Measurements from ENCODE around the gene KDM4C. TPM values are rescaled to one million over a fixed set of nuclear protein-coding genes. Genes with fewer than 3 reads are reported as not detected.

Gene KDM4C
- total and polyA plus RNA-seq, 2 of the 4 experiments (the other 2 are of a cell fraction) = 11.8 to 23.8 TPM

- WGBS, 2 experiments (ENCODE audit: extremely low coverage in 2 of 2, insufficient read length in 1 of 2) = no CpG with 5 or more reads among the region's 1 CpG
These were observed 7.2 kb downstream of the KDM4C start for GRCh38 chr9:6764950-6765349.

More at GRCh38 chr9:6764950-6765349, 7.2 kb downstream of the KDM4C start:
- ATAC-seq (ENCODE audit: low read depth) (peak; percentile 56; the same call in 1 of the 2 replicates), DNase-seq (no peak)
- Histone ChIP-seq H3K9me1 (ENCODE audit: insufficient read depth, low read length) (no peaks in the 10 kb centered on the region), H3K36me3 (ENCODE audit: control insufficient read depth, insufficient read depth, low read length) (no peaks in the 10 kb centered on the region), H4K20me1 (ENCODE audit: insufficient read depth, low read length) (peaks cover 14% of the 10 kb centered on the region), H2BK5ac (ENCODE audit: low read depth, low read length, poor library complexity, severe bottlenecking) (no peak overlapping the region), H2BK15ac (ENCODE audit: low read depth, low read length) (no peak overlapping the region), H3K4me1 (ENCODE audit: control insufficient read depth, insufficient read depth, low read length) (peaks cover 4% of the 10 kb centered on the region), H3K14ac (replicated peaks; ENCODE audit: low read depth, low read length) (no peak overlapping the region), H2BK20ac (ENCODE audit: low read depth, low read length) (no peak overlapping the region), H3K23ac (ENCODE audit: low read depth, low read length) (no peak overlapping the region), H3K9ac (ENCODE audit: low read depth, low read length) (no peak overlapping the region), H4K8ac (ENCODE audit: low read depth in 2 of 2, low read length in 2 of 2) (no peak overlapping the region), H3K27ac (ENCODE audit: insufficient read depth, low read length) (no peak overlapping the region), H2AK9ac (replicated peaks; ENCODE audit: low read depth, low read length, poor library complexity) (no peak overlapping the region), H3K9me3 (ENCODE audit: control insufficient read depth, insufficient read depth, low read length) (no peaks in the 10 kb centered on the region), H3K4me2 (ENCODE audit: low read depth, low read length) (no peak overlapping the region), H3K4me3 (ENCODE audit: insufficient read depth, low read depth, low read length) (no peak overlapping the region), H3K79me1 (ENCODE audit: low read depth in 1 of 2, low read length in 2 of 2) (peaks cover 12 to 34% of the 10 kb centered on the region in 2 experiments), H4K91ac (ENCODE audit: insufficient read depth, low read depth, low read length) (no peak overlapping the region), H2AFZ (replicated peaks; ENCODE audit: low read length, poor library complexity) (no peak overlapping the region), H3K56ac (ENCODE audit: extremely low read depth, insufficient read depth, low read length) (no peak overlapping the region), H2AK5ac (ENCODE audit: low read depth, low read length) (no peak overlapping the region), H3K4ac (ENCODE audit: low read depth, low read length) (no peak overlapping the region), H3K27me3 (ENCODE audit: control insufficient read depth, insufficient read depth, low read length) (no peaks in the 10 kb centered on the region), H4K5ac (ENCODE audit: low read depth, low read length) (no peak overlapping the region), H3K18ac (ENCODE audit: low read depth, low read length) (no peak overlapping the region), H2BK120ac (ENCODE audit: low read depth, low read length) (no peak overlapping the region)
- BruUV-seq (replicated peaks) = no TSS peak
- TF ChIP-seq SMC3 (IDR thresholded peaks at IDR 0.05; ENCODE audit: low read depth, low read length) (no peak), CHD1 (IDR thresholded peaks at IDR 0.05; ENCODE audit: low read depth, low read length) (no peak), BHLHE40 (IDR thresholded peaks at IDR 0.05; ENCODE audit: low read depth, low read length) (no peak), RFX5 (IDR thresholded peaks at IDR 0.05; ENCODE audit: low read depth, low read length) (no peak), MXI1 (IDR thresholded peaks at IDR 0.05; ENCODE audit: borderline replicate concordance, low read depth, low read length) (no peak), RCOR1 (IDR thresholded peaks at IDR 0.05; ENCODE audit: insufficient replicate concordance, low read length) (no peak)
- POLR2A ChIA-PET (ENCODE audit: unreplicated experiment) = no interaction called here
- dilution Hi-C loops (cut with HindIII; ENCODE audit: low sequenced_read_pairs, unreplicated experiment) = no loop called here
- in situ Hi-C loops (cut with MboI; ENCODE audit: low sequenced_read_pairs) = no loop called here
- intact Hi-C loops (cut with micrococcal nuclease) = no loop called here
- CTCF ChIA-PET = no interaction called here
